ENCODE results near the gene GLYR1.

GRCh38 chr16:4801051-4801961 lies 45.8 kb downstream of the GLYR1 start:
- TF ChIP-seq CTCF (IDR thresholded peaks at IDR 0.05) (no peak), POLR2A (IDR thresholded peaks at IDR 0.05) (no peak)

Data from Peyer's patch (tissue), 4 donors.